K562 (cell line): Measurements from ENCODE around the gene PROKR1. TPM values are rescaled to one million over a fixed set of nuclear protein-coding genes. Genes with fewer than 3 reads are reported as not detected.

Experiments
- ATAC-seq: fragments of 200-7000 bp; cut with Tn5 transposase; 3 replicates; pipeline ENCODE4 v1.9.1; 2020; ENCODE audit warnings: moderate library complexity
- BruUV-seq: library from RNA; stranded (reverse); fragments of 400-500 nt; replicated peaks from 2 replicates; lab custom pipeline; 2021; lab: Mats Ljungman, UMichigan
- CTCF ChIA-PET: fragments of 300-600 bp; formaldehyde crosslinking; extraction: SDS; loops from one replicate; lab custom pipeline; 2021; ENCODE audit warnings: low intra/inter-chr PET ratio; lab: Yijun Ruan, JAX
- POLR2A ChIA-PET: fragments of 300-600, 350-650 bp; sonication (Branson Sonifier 250); formaldehyde crosslinking; extraction: SDS; loops from one replicate; lab custom pipeline; 2021; ENCODE audit warnings: antibody characterized with exemption, inconsistent platforms; lab: Yijun Ruan, JAX
- DNase-seq, 4 experiments: peaks; one replicate each; pipeline versions ENCODE4 v3.0.0 to v3.0.0-alpha.2; 2011 to 2018; ENCODE audit warnings: low spot score in 3 of 4, mixed read lengths in 3 of 4; ENCODE audit errors: extremely low read depth in 1 of 4
- FAIRE-seq: peaks from 2 replicates; lab custom pipeline; 2011; peaks lifted over from hg19 to GRCh38; lab: Jason Lieb, UNC
- H2AFZ ChIP-seq: 2 replicates; pipeline ENCODE4 v1.6.0; 2011; ENCODE audit warnings: low read depth, low read length, control low read depth, inconsistent platforms
- H3K27ac ChIP-seq: fragments of 200-600 bp; 3 replicates; pipeline ENCODE4 v1.8.0; 2011; ENCODE audit warnings: low read depth, mild to moderate bottlenecking, control low read depth, inconsistent platforms, low read length, moderate library complexity, mixed read lengths; ENCODE audit errors: extremely low read depth
- H3K27me3 ChIP-seq, 2 experiments: fragments of 300-600 bp in 1 of 2; 2 replicates in 1 of 2; 3 replicates in 1 of 2; pipeline versions ENCODE4 v1.6.0 to v1.8.0; 2011; ENCODE audit warnings: inconsistent platforms in 2 of 2, low read length in 2 of 2, mild to moderate bottlenecking in 1 of 2, mixed read lengths in 1 of 2, moderate library complexity in 1 of 2; ENCODE audit not compliant: control insufficient read depth in 2 of 2, insufficient read depth in 2 of 2
- H3K36me3 ChIP-seq: fragments of 300-600 bp; 3 replicates; pipeline ENCODE4 v1.8.0; 2011; ENCODE audit warnings: mild to moderate bottlenecking, low read length, inconsistent platforms; ENCODE audit not compliant: control insufficient read depth, insufficient read depth
- H3K4me1 ChIP-seq, 2 experiments: fragments of 200-600 bp in 1 of 2; replicated peaks in 1 of 2; 2 replicates in 1 of 2; 3 replicates in 1 of 2; pipeline versions ENCODE4 v1.5.1 to v1.8.0; 2011; ENCODE audit warnings: inconsistent platforms in 2 of 2, low read length in 2 of 2, mild to moderate bottlenecking in 1 of 2, mixed read lengths in 1 of 2, moderate library complexity in 1 of 2; ENCODE audit not compliant: control insufficient read depth in 2 of 2, insufficient read depth in 2 of 2
- H3K4me2 ChIP-seq: 2 replicates; pipeline ENCODE4 v1.6.1; 2011; ENCODE audit warnings: low read length, control low read depth, inconsistent platforms, mixed read lengths; ENCODE audit not compliant: insufficient read depth
- H3K4me3 ChIP-seq: fragments of 200-600 bp; sonication (generic), shearing (Covaris generic); 2 replicates; pipeline ENCODE4 v1.5.1; 2016; ENCODE audit warnings: control low read depth, inconsistent platforms
- H3K79me2 ChIP-seq: fragments of 200-600 bp; 3 replicates; pipeline ENCODE4 v1.8.0; 2011; ENCODE audit warnings: low read length, inconsistent platforms; ENCODE audit not compliant: control insufficient read depth, insufficient read depth
- H3K9ac ChIP-seq, 2 experiments: 2 replicates each; pipeline versions ENCODE4 v1.6.0 to v1.6.1; 2011; ENCODE audit warnings: low read depth in 2 of 2, low read length in 2 of 2, control low read depth in 1 of 2, inconsistent platforms in 1 of 2, mild to moderate bottlenecking in 1 of 2, mixed read lengths in 1 of 2; ENCODE audit not compliant: insufficient read depth in 1 of 2
- H3K9me1 ChIP-seq: one replicate; pipeline ENCODE4 v1.6.0; 2011; ENCODE audit warnings: inconsistent platforms, mild to moderate bottlenecking, low read length, moderate library complexity; ENCODE audit not compliant: control insufficient read depth, insufficient read depth
- H3K9me3 ChIP-seq: replicated peaks from 2 replicates; pipeline ENCODE4 v1.5.1; 2011; ENCODE audit warnings: low read depth, low read length, inconsistent platforms; ENCODE audit not compliant: control insufficient read depth, insufficient read depth
- H4K20me1 ChIP-seq: replicated peaks from 2 replicates; pipeline ENCODE4 v1.6.1; 2011; ENCODE audit warnings: low read length, inconsistent platforms, mixed read lengths; ENCODE audit not compliant: control insufficient read depth, insufficient read depth
- ATF1 ChIP-seq, 2 experiments: fragments of 450-650 bp in 1 of 2; IDR thresholded peaks; 2 replicates each; pipeline ENCODE4 v1.6.1; 2016; ENCODE audit warnings: missing compliant biosample characterization in 1 of 2, missing genetic modification characterization in 1 of 2
- FOXJ3 ChIP-seq: sonication (generic); formaldehyde crosslinking; IDR thresholded peaks from 2 replicates; pipeline ENCODE4 v1.4.0; 2020; ENCODE audit warnings: mild to moderate bottlenecking, missing genetic modification reagents
- NR4A1 ChIP-seq, 2 experiments: fragments of 250-450 bp in 1 of 2; fragments of 450-650 bp in 1 of 2; sonication (Bioruptor Pico) in 1 of 2; IDR thresholded peaks; 2 replicates each; pipeline versions ENCODE4 v1.4.0 to v1.6.1; 2016 to 2020; ENCODE audit warnings: mild to moderate bottlenecking in 2 of 2, missing compliant biosample characterization in 1 of 2, missing genetic modification characterization in 1 of 2, moderate library complexity in 1 of 2
- NUFIP1 ChIP-seq: fragments of 450-650 bp; IDR thresholded peaks from 2 replicates; pipeline ENCODE4 v1.6.1; 2018; ENCODE audit not compliant: partially characterized antibody
- POLR2G ChIP-seq: fragments of 200-400 bp; formaldehyde crosslinking; IDR thresholded peaks from 2 replicates; pipeline ENCODE4 v1.6.1; 2017; ENCODE audit warnings: low read depth, mild to moderate bottlenecking, antibody characterized with exemption, low read length, moderate library complexity
- TAF7 ChIP-seq: fragments of 450-650 bp; IDR thresholded peaks from 2 replicates; pipeline ENCODE4 v1.6.1; 2016; ENCODE audit warnings: missing genetic modification characterization, missing compliant biosample characterization
- ZNF124 ChIP-seq: sonication (generic); formaldehyde crosslinking; IDR thresholded peaks from 2 replicates; pipeline ENCODE4 v1.8.1; 2022; ENCODE audit warnings: missing genetic modification reagents
- ZNF384 ChIP-seq: IDR thresholded peaks from 2 replicates; pipeline ENCODE4 v1.6.1; 2012; ENCODE audit warnings: low read depth, low read length, improper control_type of control experiment
- ZNF586 ChIP-seq: fragments of 450-650 bp; formaldehyde crosslinking; conservative IDR thresholded peaks from 2 replicates; pipeline ENCODE4 v1.4.0; 2020; ENCODE audit warnings: mild to moderate bottlenecking, moderate library complexity
- ZNF696 ChIP-seq: fragments of 250-450 bp; sonication (Bioruptor Pico); conservative IDR thresholded peaks from 2 replicates; pipeline ENCODE4 v1.4.0; 2020; ENCODE audit warnings: mild to moderate bottlenecking, moderate library complexity
- WGBS: fragments of 100-300 bp; shearing (Covaris generic); methylation state at CpG from one replicate; pipeline ENCODE4 v1.1.6; 2016; ENCODE audit warnings: low coverage, mixed read lengths; ENCODE audit not compliant: insufficient coverage; ENCODE audit errors: missing lambda C conversion rate; 5-methylcytosine and 5-hydroxymethylcytosine counted together
- in situ Hi-C: fragments of 300-500 bp; cut with MboI; formaldehyde crosslinking; loops from 4 replicates; pipeline ENCODE4 v1.15.0; 2018; ENCODE audit warnings: inconsistent platforms, mixed read lengths
- intact Hi-C: fragments of 100-400 bp; cut with micrococcal nuclease; formaldehyde crosslinking; loops from 2 replicates; pipeline ENCODE4 v1.14.2; 2022
- polyA plus RNA-seq, 8 experiments: library from polyadenylated mRNA; depleted of rRNA in 4 of 8; stranded (reverse) in 5 of 8; unstranded in 3 of 8; fragments of >200 nt; fragmentation: Nextera tagmentation in 2 of 8; fragmentation: Illumina TruSeq in 1 of 8; extraction: Ambion mirVana in 2 of 8; extraction: Trizol in 1 of 8; gene quantifications; 2 replicates each; pipeline versions ENCODE4 v1.2.1 to v1.2.3, GENCODE V29; 2011 to 2014; ENCODE audit warnings: inconsistent platforms in 1 of 8, missing spikeins in 1 of 8
- total RNA-seq, 7 experiments: library from RNA; depleted of rRNA in 6 of 7; stranded (reverse); fragments of >200 nt in 6 of 7; fragmentation: Illumina TruSeq in 2 of 7; extraction: Trizol in 2 of 7; gene quantifications; 2 replicates each; pipeline versions ENCODE4 v1.2.1 to v1.2.3, GENCODE V29; 2011 to 2021; ENCODE audit warnings: low replicate concordance in 1 of 7
- TF ChIP-seq, protein P1 (sequence below): fragments of 250-450 bp; sonication (Bioruptor Pico); IDR thresholded peaks from 2 replicates; pipeline ENCODE4 v1.8.0; 2022; ENCODE audit warnings: inconsistent platforms, mild to moderate bottlenecking, moderate library complexity, borderline replicate concordance
- TF ChIP-seq, protein P2 (sequence below): fragments of 450-650 bp; IDR thresholded peaks from 2 replicates; pipeline ENCODE4 v1.6.1; 2017; ENCODE audit warnings: mild to moderate bottlenecking, moderate library complexity
- TF ChIP-seq, protein P3 (sequence below): sonication (generic); formaldehyde crosslinking; IDR thresholded peaks from 2 replicates; pipeline ENCODE4 v1.8.1; 2023; ENCODE audit warnings: mild to moderate bottlenecking, missing genetic modification reagents
- TF ChIP-seq, protein P4 (sequence below): sonication (generic); formaldehyde crosslinking; IDR thresholded peaks from 2 replicates; pipeline ENCODE4 v1.8.0; 2022; ENCODE audit warnings: mild to moderate bottlenecking, missing genetic modification reagents

PROKR1 gene
- total and polyA plus RNA-seq, 9 of the 15 experiments (the other 6 are each of a cell fraction or from before 2014, with no cell fraction given): 0.01 to 0.18 (median 0.09) TPM; not detected in 1

DNA sequence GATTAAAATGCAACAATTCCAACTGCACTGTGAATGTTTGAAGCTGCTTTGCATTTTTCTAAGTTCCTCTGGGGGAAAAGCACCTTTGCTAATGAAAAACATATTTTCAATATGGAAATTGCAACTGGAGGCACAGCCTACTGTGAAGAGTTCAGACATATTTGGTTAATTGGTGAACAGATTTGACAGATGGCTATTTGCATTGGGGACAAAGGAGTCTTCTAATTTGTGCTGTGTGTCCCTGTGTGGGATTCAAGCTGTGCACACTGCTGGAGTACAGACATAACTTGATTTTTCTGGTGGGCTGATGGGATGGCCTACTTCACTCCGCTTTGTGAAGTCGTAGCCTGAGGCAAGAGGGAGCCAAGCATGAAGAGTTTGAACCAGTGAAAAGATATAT, 50.6 kb downstream of the PROKR1 start (continued):
- TF ChIP-seq POLR2G: no peak
- TF ChIP-seq, protein P1, sequence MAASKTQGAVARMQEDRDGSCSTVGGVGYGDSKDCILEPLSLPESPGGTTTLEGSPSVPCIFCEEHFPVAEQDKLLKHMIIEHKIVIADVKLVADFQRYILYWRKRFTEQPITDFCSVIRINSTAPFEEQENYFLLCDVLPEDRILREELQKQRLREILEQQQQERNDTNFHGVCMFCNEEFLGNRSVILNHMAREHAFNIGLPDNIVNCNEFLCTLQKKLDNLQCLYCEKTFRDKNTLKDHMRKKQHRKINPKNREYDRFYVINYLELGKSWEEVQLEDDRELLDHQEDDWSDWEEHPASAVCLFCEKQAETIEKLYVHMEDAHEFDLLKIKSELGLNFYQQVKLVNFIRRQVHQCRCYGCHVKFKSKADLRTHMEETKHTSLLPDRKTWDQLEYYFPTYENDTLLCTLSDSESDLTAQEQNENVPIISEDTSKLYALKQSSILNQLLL (CRISPR knock-in tag): no peak
- no peak for TF ChIP-seq TAF7 (tag)
- TF ChIP-seq, protein P2, sequence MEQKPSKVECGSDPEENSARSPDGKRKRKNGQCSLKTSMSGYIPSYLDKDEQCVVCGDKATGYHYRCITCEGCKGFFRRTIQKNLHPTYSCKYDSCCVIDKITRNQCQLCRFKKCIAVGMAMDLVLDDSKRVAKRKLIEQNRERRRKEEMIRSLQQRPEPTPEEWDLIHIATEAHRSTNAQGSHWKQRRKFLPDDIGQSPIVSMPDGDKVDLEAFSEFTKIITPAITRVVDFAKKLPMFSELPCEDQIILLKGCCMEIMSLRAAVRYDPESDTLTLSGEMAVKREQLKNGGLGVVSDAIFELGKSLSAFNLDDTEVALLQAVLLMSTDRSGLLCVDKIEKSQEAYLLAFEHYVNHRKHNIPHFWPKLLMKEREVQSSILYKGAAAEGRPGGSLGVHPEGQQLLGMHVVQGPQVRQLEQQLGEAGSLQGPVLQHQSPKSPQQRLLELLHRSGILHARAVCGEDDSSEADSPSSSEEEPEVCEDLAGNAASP: no peak
- TF ChIP-seq ZNF124: no peak
- TF ChIP-seq NUFIP1: no peak
- TF ChIP-seq, all 486 proteins: peak for 0

DNA sequence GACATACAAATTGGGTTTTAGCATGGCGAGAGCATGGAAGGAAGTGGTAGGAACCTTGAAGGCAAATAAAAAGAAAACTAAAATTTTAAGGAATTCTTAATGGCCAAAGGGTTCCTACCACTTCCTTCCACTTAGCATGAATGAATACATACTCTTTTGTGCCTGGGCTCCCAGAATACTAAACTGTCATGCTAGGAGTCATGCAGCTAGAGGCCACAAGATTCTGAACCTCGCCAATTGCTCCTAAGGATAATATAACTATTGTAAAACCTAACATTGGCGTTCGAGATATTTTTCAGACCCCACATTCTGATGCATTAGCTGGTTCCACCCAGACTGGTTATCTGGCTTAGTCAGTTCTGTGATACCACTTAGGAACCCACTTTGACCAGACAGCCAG, 52.6 kb downstream of the PROKR1 start:
- no peak overlapping the region for H3K4me3 ChIP-seq
- ATAC-seq (no peak), FAIRE-seq (no peak), DNase-seq (no peak)
- intact Hi-C loops: no loop called here
- no peak overlapping the region for H3K4me2 ChIP-seq
- no peaks in the 10 kb centered on the region for H4K20me1 ChIP-seq
- no peaks in the 10 kb centered on the region for H3K36me3 ChIP-seq
- H3K9me1 ChIP-seq: no peaks in the 10 kb centered on the region
- BruUV-seq: no TSS peak
- ChIA-PET POLR2A (interaction anchor here (0.7 to 1.9 kb wide), 2 partner anchors 16 to 17 kb away, joined by 3 to 5 read pairs; no protein-coding TSS in a partner anchor), CTCF (no interaction called here)
- no peaks in the 10 kb centered on the region for H3K79me2 ChIP-seq
- H2AFZ ChIP-seq: no peak overlapping the region
- no peaks in the 10 kb centered on the region for H3K4me1 ChIP-seq
- no peak overlapping the region for H3K27ac ChIP-seq
- H3K27me3 ChIP-seq: no peaks in the 10 kb centered on the region
- 26% methylated on average over 4 of the region's 4 CpGs for WGBS
- no peaks in the 10 kb centered on the region for H3K9me3 ChIP-seq
- in situ Hi-C loops: no loop called here
- H3K9ac ChIP-seq: no peak overlapping the region
- no peak for TF ChIP-seq ZNF586 (CRISPR knock-in tag)
- no peak for TF ChIP-seq NR4A1 (CRISPR knock-in tag; IDR thresholded peaks at IDR 0.05)
- TF ChIP-seq NR4A1 (tag; IDR thresholded peaks at IDR 0.05): no peak
- no peak for TF ChIP-seq ZNF696 (CRISPR knock-in tag)
- TF ChIP-seq, protein P3, sequence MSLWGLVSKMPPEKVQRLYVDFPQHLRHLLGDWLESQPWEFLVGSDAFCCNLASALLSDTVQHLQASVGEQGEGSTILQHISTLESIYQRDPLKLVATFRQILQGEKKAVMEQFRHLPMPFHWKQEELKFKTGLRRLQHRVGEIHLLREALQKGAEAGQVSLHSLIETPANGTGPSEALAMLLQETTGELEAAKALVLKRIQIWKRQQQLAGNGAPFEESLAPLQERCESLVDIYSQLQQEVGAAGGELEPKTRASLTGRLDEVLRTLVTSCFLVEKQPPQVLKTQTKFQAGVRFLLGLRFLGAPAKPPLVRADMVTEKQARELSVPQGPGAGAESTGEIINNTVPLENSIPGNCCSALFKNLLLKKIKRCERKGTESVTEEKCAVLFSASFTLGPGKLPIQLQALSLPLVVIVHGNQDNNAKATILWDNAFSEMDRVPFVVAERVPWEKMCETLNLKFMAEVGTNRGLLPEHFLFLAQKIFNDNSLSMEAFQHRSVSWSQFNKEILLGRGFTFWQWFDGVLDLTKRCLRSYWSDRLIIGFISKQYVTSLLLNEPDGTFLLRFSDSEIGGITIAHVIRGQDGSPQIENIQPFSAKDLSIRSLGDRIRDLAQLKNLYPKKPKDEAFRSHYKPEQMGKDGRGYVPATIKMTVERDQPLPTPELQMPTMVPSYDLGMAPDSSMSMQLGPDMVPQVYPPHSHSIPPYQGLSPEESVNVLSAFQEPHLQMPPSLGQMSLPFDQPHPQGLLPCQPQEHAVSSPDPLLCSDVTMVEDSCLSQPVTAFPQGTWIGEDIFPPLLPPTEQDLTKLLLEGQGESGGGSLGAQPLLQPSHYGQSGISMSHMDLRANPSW (CRISPR knock-in tag): no peak
- TF ChIP-seq, protein P4, sequence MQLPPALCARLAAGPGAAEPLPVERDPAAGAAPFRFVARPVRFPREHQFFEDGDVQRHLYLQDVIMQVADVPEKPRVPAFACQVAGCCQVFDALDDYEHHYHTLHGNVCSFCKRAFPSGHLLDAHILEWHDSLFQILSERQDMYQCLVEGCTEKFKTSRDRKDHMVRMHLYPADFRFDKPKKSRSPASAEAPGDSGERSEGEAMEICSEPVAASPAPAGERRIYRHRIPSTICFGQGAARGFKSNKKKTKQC: no peak
- TF ChIP-seq ATF1 (CRISPR knock-in tag; IDR thresholded peaks at IDR 0.05): no peak
- no peak for TF ChIP-seq ATF1 (tag; IDR thresholded peaks at IDR 0.05)
- no peak for TF ChIP-seq ZNF384
- no peak for TF ChIP-seq FOXJ3 (CRISPR knock-in tag)
